HL-60 (cell line): ENCODE measurements around the gene CUL4A.

ENCODE experiments used
- CTCF ChIP-seq: IDR thresholded peaks from one replicate; pipeline ENCODE4 v1.5.1; 2011; ENCODE audit warnings: low read length, control low read depth, inconsistent platforms; ENCODE audit not compliant: insufficient read depth
- GABPA ChIP-seq: IDR thresholded peaks from 2 replicates; pipeline ENCODE4 v1.6.1; 2012; ENCODE audit warnings: low read depth
- POLR2AphosphoS5 ChIP-seq: IDR thresholded peaks from 2 replicates; pipeline ENCODE4 v1.6.1; 2012; ENCODE audit warnings: low read depth
- REST ChIP-seq: IDR thresholded peaks from 2 replicates; pipeline ENCODE4 v1.6.1; 2012; ENCODE audit warnings: low read depth; ENCODE audit not compliant: insufficient replicate concordance

DNA sequence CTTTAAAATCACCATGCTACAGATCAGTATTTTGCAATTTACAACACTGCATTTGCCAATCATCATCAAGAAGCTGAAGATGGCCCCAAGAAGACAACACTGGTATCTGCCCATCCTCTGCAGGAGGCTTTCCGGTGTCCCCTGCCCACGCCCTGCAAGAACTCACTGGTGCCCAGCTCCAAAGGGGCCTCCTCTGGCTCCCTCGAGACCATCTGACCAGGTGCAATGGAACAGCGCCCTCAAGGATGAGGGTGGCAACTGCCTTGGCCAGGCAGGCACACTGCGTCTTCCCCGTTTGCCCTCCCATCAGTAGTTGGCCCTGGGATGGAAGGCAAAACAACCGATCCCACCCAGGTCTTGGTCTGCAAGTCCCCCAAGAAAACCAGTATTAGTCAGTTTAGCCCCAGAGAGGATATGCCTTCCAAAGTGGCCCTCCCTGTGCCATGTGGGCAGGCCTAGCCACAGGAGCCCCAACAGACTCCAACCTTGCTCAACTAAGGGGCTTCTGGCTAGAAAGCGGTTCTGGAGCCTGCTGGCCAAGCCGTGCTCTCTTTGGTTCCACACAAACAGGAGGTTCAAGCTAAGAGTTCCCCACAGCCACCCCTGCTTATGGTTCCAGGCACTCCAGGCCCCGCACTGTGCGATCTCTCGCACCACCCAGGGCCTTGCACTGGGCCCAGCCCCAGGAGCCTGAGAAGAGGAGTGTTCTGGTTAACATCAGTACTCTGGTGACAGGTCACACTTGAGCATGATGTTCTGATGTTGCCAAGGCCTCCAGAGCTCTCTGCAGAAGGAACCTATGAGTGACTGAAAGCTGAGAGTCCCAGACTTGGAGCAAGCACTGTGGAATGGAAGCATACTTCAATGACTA, 5.7 kb upstream of the CUL4A start:
- TF ChIP-seq CTCF (no peak), POLR2AphosphoS5 (no peak), GABPA (no peak), REST (no peak)
